IMR-90 (cell line): ENCODE measurements around the gene MCF2L2. TPM values are rescaled to one million over a fixed set of nuclear protein-coding genes. Genes with fewer than 3 reads are reported as not detected.

Experiments used
- ATAC-seq: fragments of 200-7000 bp; cut with Tn5 transposase; 2 replicates; pipeline ENCODE4 v1.9.1; 2020; ENCODE audit warnings: low read depth, mild to moderate bottlenecking, moderate library complexity
- BruUV-seq: library from RNA; stranded (reverse); fragments of 400-500 nt; replicated peaks from 2 replicates; lab custom pipeline; 2021; lab: Mats Ljungman, UMichigan
- CTCF ChIA-PET: fragments of 300-600 bp; formaldehyde crosslinking; extraction: SDS; loops from one replicate; lab custom pipeline; 2021; ENCODE audit warnings: antibody characterized with exemption; lab: Yijun Ruan, JAX
- POLR2A ChIA-PET: fragments of 300-600 bp; sonication (Branson Sonifier 250); formaldehyde crosslinking; loops from one replicate; lab custom pipeline; 2022; ENCODE audit warnings: antibody characterized with exemption; ENCODE audit not compliant: unreplicated experiment; lab: Charles Lee
- DNase-seq: peaks from one replicate; pipeline ENCODE4 v3.0.0; 2013
- H2AFZ ChIP-seq: replicated peaks from 2 replicates; pipeline ENCODE3; 2013; ENCODE audit warnings: low read length, mild to moderate bottlenecking; ENCODE audit not compliant: poor library complexity
- H2AK5ac ChIP-seq: 2 replicates; pipeline ENCODE4 v1.6.1; 2013; ENCODE audit warnings: low read depth, low read length, inconsistent platforms
- H2AK9ac ChIP-seq: replicated peaks from 2 replicates; pipeline ENCODE3; 2013; ENCODE audit warnings: mild to moderate bottlenecking, low read depth, low read length, moderate library complexity; ENCODE audit not compliant: poor library complexity
- H2BK120ac ChIP-seq: 2 replicates; pipeline ENCODE4 v1.6.1; 2013; ENCODE audit warnings: low read depth, low read length, inconsistent platforms
- H2BK15ac ChIP-seq: 3 replicates; pipeline ENCODE4 v1.6.1; 2013; ENCODE audit warnings: low read depth, low read length, inconsistent platforms
- H2BK20ac ChIP-seq: 2 replicates; pipeline ENCODE4 v1.6.1; 2013; ENCODE audit warnings: low read depth, mild to moderate bottlenecking, inconsistent platforms, low read length, moderate library complexity
- H2BK5ac ChIP-seq: 2 replicates; pipeline ENCODE4 v1.6.1; 2013; ENCODE audit warnings: mild to moderate bottlenecking, low read depth, low read length, inconsistent platforms; ENCODE audit not compliant: poor library complexity, severe bottlenecking
- H3K14ac ChIP-seq: replicated peaks from 2 replicates; pipeline ENCODE4 v1.6.1; 2013; ENCODE audit warnings: low read depth, low read length, inconsistent platforms
- H3K18ac ChIP-seq: 2 replicates; pipeline ENCODE4 v1.6.1; 2013; ENCODE audit warnings: low read depth, low read length, control low read depth
- H3K23ac ChIP-seq: 2 replicates; pipeline ENCODE4 v1.6.1; 2013; ENCODE audit warnings: low read depth, low read length, inconsistent platforms
- H3K27ac ChIP-seq: 2 replicates; pipeline ENCODE4 v1.5.1; 2013; ENCODE audit warnings: mild to moderate bottlenecking, control low read depth, low read length; ENCODE audit not compliant: insufficient read depth
- H3K27me3 ChIP-seq: 2 replicates; pipeline ENCODE4 v1.6.1; 2013; ENCODE audit warnings: low read length; ENCODE audit not compliant: control insufficient read depth, insufficient read depth
- H3K36me3 ChIP-seq: 2 replicates; pipeline ENCODE4 v1.6.1; 2013; ENCODE audit warnings: low read length, mixed read lengths; ENCODE audit not compliant: control insufficient read depth, insufficient read depth
- H3K4ac ChIP-seq: 2 replicates; pipeline ENCODE4 v1.6.1; 2013; ENCODE audit warnings: low read depth, low read length, inconsistent platforms
- H3K4me1 ChIP-seq: 2 replicates; pipeline ENCODE4 v1.6.1; 2013; ENCODE audit warnings: low read length, mixed read lengths; ENCODE audit not compliant: control insufficient read depth, insufficient read depth
- H3K4me2 ChIP-seq: 2 replicates; pipeline ENCODE4 v1.6.1; 2013; ENCODE audit warnings: low read depth, mild to moderate bottlenecking, control low read depth, low read length, moderate library complexity
- H3K4me3 ChIP-seq: 2 replicates; pipeline ENCODE4 v1.5.1; 2013; ENCODE audit warnings: low read depth, mild to moderate bottlenecking, control low read depth, low read length, moderate library complexity; ENCODE audit not compliant: insufficient read depth
- H3K56ac ChIP-seq: 2 replicates; pipeline ENCODE4 v1.6.1; 2013; ENCODE audit warnings: low read length, inconsistent platforms; ENCODE audit not compliant: insufficient read depth; ENCODE audit errors: extremely low read depth
- H3K79me1 ChIP-seq, 2 experiments: 2 replicates each; pipeline ENCODE4 v1.6.1; 2013; ENCODE audit warnings: low read length in 2 of 2, inconsistent platforms in 1 of 2, low read depth in 1 of 2
- H3K9ac ChIP-seq: 2 replicates; pipeline ENCODE4 v1.6.1; 2013; ENCODE audit warnings: low read depth, low read length, control low read depth
- H3K9me1 ChIP-seq: 2 replicates; pipeline ENCODE4 v1.6.1; 2013; ENCODE audit warnings: low read length, inconsistent platforms; ENCODE audit not compliant: insufficient read depth
- H3K9me3 ChIP-seq: 2 replicates; pipeline ENCODE4 v1.6.1; 2013; ENCODE audit warnings: low read length; ENCODE audit not compliant: control insufficient read depth, insufficient read depth
- H4K20me1 ChIP-seq: 2 replicates; pipeline ENCODE4 v1.6.1; 2013; ENCODE audit warnings: low read length, inconsistent platforms; ENCODE audit not compliant: insufficient read depth
- H4K5ac ChIP-seq: 2 replicates; pipeline ENCODE4 v1.6.1; 2013; ENCODE audit warnings: mild to moderate bottlenecking, low read depth, low read length, control low read depth
- H4K8ac ChIP-seq, 2 experiments: 2 replicates each; pipeline ENCODE4 v1.6.1; 2013; ENCODE audit warnings: low read depth in 2 of 2, low read length in 2 of 2, control low read depth in 1 of 2, inconsistent platforms in 1 of 2
- H4K91ac ChIP-seq: 2 replicates; pipeline ENCODE4 v1.6.1; 2013; ENCODE audit warnings: low read depth, low read length, inconsistent platforms; ENCODE audit not compliant: insufficient read depth
- BHLHE40 ChIP-seq: fragments of 150-350 bp; IDR thresholded peaks from 2 replicates; pipeline ENCODE4 v1.6.1; 2016; ENCODE audit warnings: mild to moderate bottlenecking, low read depth, low read length
- CEBPB ChIP-seq: IDR thresholded peaks from 2 replicates; pipeline ENCODE4 v1.6.1; 2012; ENCODE audit warnings: low read depth, low read length, improper control_type of control experiment
- CHD1 ChIP-seq: IDR thresholded peaks from 2 replicates; pipeline ENCODE4 v1.6.1; 2012; ENCODE audit warnings: low read depth, low read length, improper control_type of control experiment
- ELK1 ChIP-seq: fragments of 150-350 bp; IDR thresholded peaks from 2 replicates; pipeline ENCODE4 v1.6.1; 2016; ENCODE audit warnings: low read depth, mild to moderate bottlenecking, low read length, moderate library complexity, borderline replicate concordance
- MAFK ChIP-seq: IDR thresholded peaks from 2 replicates; pipeline ENCODE4 v1.6.1; 2012; ENCODE audit warnings: low read depth, low read length, improper control_type of control experiment
- MXI1 ChIP-seq: IDR thresholded peaks from 2 replicates; pipeline ENCODE4 v1.6.1; 2012; ENCODE audit warnings: low read depth, mild to moderate bottlenecking, low read length, moderate library complexity, borderline replicate concordance
- NFE2L2 ChIP-seq: fragments of 150-350 bp; IDR thresholded peaks from 2 replicates; pipeline ENCODE4 v1.6.1; 2016; ENCODE audit warnings: low read depth, mild to moderate bottlenecking, low read length
- RAD21 ChIP-seq: IDR thresholded peaks from 2 replicates; pipeline ENCODE4 v1.6.1; 2012; ENCODE audit warnings: low read length, improper control_type of control experiment
- RCOR1 ChIP-seq: IDR thresholded peaks from 2 replicates; pipeline ENCODE4 v1.6.1; 2012; ENCODE audit warnings: mild to moderate bottlenecking, low read length, improper control_type of control experiment; ENCODE audit not compliant: insufficient replicate concordance
- RFX5 ChIP-seq: IDR thresholded peaks from 2 replicates; pipeline ENCODE4 v1.8.0; 2012; ENCODE audit warnings: low read depth, mild to moderate bottlenecking, low read length, moderate library complexity
- USF2 ChIP-seq: fragments of 150-350 bp; IDR thresholded peaks from 2 replicates; pipeline ENCODE4 v1.6.1; 2017; ENCODE audit warnings: mild to moderate bottlenecking, antibody characterized with exemption, low read length, low read depth
- WGBS, 2 experiments: methylation state at CpG; one replicate each; pipeline versions ENCODE4 v1.1.5 to v1.1.7; 2013; ENCODE audit warnings: missing lambda C conversion rate in 2 of 2; ENCODE audit not compliant: insufficient read length in 1 of 2; ENCODE audit errors: extremely low coverage in 2 of 2; 5-methylcytosine and 5-hydroxymethylcytosine counted together
- dilution Hi-C: fragments of 300-500 bp; cut with HindIII; formaldehyde crosslinking; loops from one replicate; pipeline ENCODE4 v1.14.3; 2018; ENCODE audit warnings: low sequenced_read_pairs; ENCODE audit not compliant: unreplicated experiment
- in situ Hi-C: fragments of 300-500 bp; cut with MboI; formaldehyde crosslinking; loops from 3 replicates; pipeline ENCODE4 v1.14.3; 2019; ENCODE audit warnings: low sequenced_read_pairs, inconsistent platforms, mixed read lengths
- intact Hi-C: fragments of 100-400 bp; cut with micrococcal nuclease; formaldehyde crosslinking; loops from 2 replicates; pipeline ENCODE4 v1.10.0; 2022
- polyA plus RNA-seq, 3 experiments: library from polyadenylated mRNA; depleted of rRNA; stranded (reverse); fragments of >200 nt; gene quantifications; 2 replicates each; pipeline ENCODE4 v1.2.3, GENCODE V29; 2012; ENCODE audit warnings: low replicate concordance in 1 of 3
- total RNA-seq: library from RNA; depleted of rRNA; stranded (reverse); fragments of >200 nt; gene quantifications from 2 replicates; pipeline ENCODE4 v1.2.3, GENCODE V29; 2012

Gene MCF2L2
- total and polyA plus RNA-seq, 2 of the 4 experiments (the other 2 are of a cell fraction), result under 0.01 TPM; not detected in 1

GRCh38 chr3:183369117-183369516 lies 59.3 kb downstream of the MCF2L2 start:
- Histone ChIP-seq H2AFZ (no peak overlapping the region), H2BK20ac (no peak overlapping the region), H3K14ac (no peak overlapping the region), H2AK9ac (no peak overlapping the region), H3K23ac (no peak overlapping the region), H3K56ac (no peak overlapping the region), H4K5ac (no peak overlapping the region), H3K4me1 (peaks cover 3% of the 10 kb centered on the region; the same call in 1 of the 2 replicates), H3K9me3 (no peaks in the 10 kb centered on the region), H3K79me1 (no peaks in the 10 kb centered on the region), H4K8ac (no peak overlapping the region), H2BK5ac (no peak overlapping the region), H3K4ac (no peak overlapping the region), H2BK120ac (no peak overlapping the region), H3K9me1 (no peaks in the 10 kb centered on the region), H2BK15ac (no peak overlapping the region; the same call in 2 of the 3 replicates), H3K36me3 (no peaks in the 10 kb centered on the region), H3K27me3 (peaks cover 5% of the 10 kb centered on the region), H3K27ac (no peak overlapping the region), H3K4me2 (no peak overlapping the region), H2AK5ac (no peak overlapping the region), H3K4me3 (no peak overlapping the region), H3K9ac (no peak overlapping the region), H4K91ac (no peak overlapping the region), H4K20me1 (no peaks in the 10 kb centered on the region), H3K18ac (no peak overlapping the region)
- POLR2A ChIA-PET, result no interaction called here
- CTCF ChIA-PET, result interaction anchor here (1.2 kb wide), 1 partner anchor 23 kb away, joined by 3 read pairs; no protein-coding TSS in a partner anchor
- no TSS peak for BruUV-seq
- ATAC-seq, result no peak
- TF ChIP-seq MAFK, result no peak
- TF ChIP-seq RCOR1, result no peak
- TF ChIP-seq CHD1, result no peak
- no peak for TF ChIP-seq RAD21
- no peak for TF ChIP-seq ELK1
- TF ChIP-seq USF2, result no peak
- TF ChIP-seq NFE2L2, result no peak
- no peak for TF ChIP-seq BHLHE40
- no peak for TF ChIP-seq MXI1
- no peak for TF ChIP-seq CEBPB
- TF ChIP-seq RFX5, result no peak
- intact Hi-C loops (no loop called here), in situ Hi-C loops (no loop called here), dilution Hi-C loops (no loop called here)
- no CpG with 5 or more reads among the region's 4 CpGs for WGBS, 2 experiments
- no peak for DNase-seq
